GM12878 (cell line): ENCODE measurements around the gene VARS1. TPM values are rescaled to one million over a fixed set of nuclear protein-coding genes. Genes with fewer than 3 reads are reported as not detected.

Source experiments
- ATF3 ChIP-seq: IDR thresholded peaks from 2 replicates; pipeline ENCODE4 v1.6.1; 2011; ENCODE audit warnings: low read depth, mild to moderate bottlenecking, low read length, moderate library complexity, borderline replicate concordance; ENCODE audit errors: extremely low read depth
- BHLHE40 ChIP-seq, 2 experiments: fragments of 450-650 bp in 1 of 2; IDR thresholded peaks; 2 replicates each; pipeline ENCODE4 v1.6.1; 2011 to 2017; ENCODE audit warnings: low read depth in 2 of 2, borderline replicate concordance in 1 of 2, improper control_type of control experiment in 1 of 2, low read length in 1 of 2, mild to moderate bottlenecking in 1 of 2
- CBX3 ChIP-seq: fragments of 200-600 bp; sonication (generic); IDR thresholded peaks from 2 replicates; pipeline ENCODE4 v1.6.1; 2016; ENCODE audit warnings: low read depth, borderline replicate concordance
- EED ChIP-seq: sonication (generic); IDR thresholded peaks from 2 replicates; pipeline ENCODE4 v1.6.1; 2016; ENCODE audit warnings: antibody characterized with exemption, low read depth
- EZH2 ChIP-seq: IDR thresholded peaks from 2 replicates; pipeline ENCODE4 v1.6.1; 2012; ENCODE audit warnings: low read depth, mild to moderate bottlenecking, control low read depth, inconsistent platforms, low read length, borderline replicate concordance; ENCODE audit not compliant: control insufficient read depth
- IKZF1 ChIP-seq: fragments of 450-650 bp; conservative IDR thresholded peaks from 2 replicates; pipeline ENCODE4 v1.6.1; 2017; ENCODE audit warnings: antibody characterized with exemption, mild to moderate bottlenecking
- PKNOX1 ChIP-seq: fragments of 450-650 bp; IDR thresholded peaks from 2 replicates; pipeline ENCODE4 v1.6.1; 2016; ENCODE audit warnings: mild to moderate bottlenecking
- POU2F2 ChIP-seq: IDR thresholded peaks from 3 replicates; pipeline ENCODE4 v1.6.1; 2011; ENCODE audit warnings: low read depth, mild to moderate bottlenecking, low read length, borderline replicate concordance
- RELA ChIP-seq: fragments of 450-650 bp; IDR thresholded peaks from 2 replicates; pipeline ENCODE4 v1.8.0; 2014; ENCODE audit warnings: borderline replicate concordance; ENCODE audit not compliant: partially characterized antibody
- TAF1 ChIP-seq: IDR thresholded peaks from 2 replicates; pipeline ENCODE4 v1.6.1; 2011; ENCODE audit warnings: mild to moderate bottlenecking, low read depth, low read length, borderline replicate concordance
- YY1 ChIP-seq: IDR thresholded peaks from 2 replicates; pipeline ENCODE4 v1.6.1; 2011; ENCODE audit warnings: low read depth, mild to moderate bottlenecking, low read length
- polyA plus RNA-seq, 11 experiments: library from polyadenylated mRNA; depleted of rRNA in 4 of 11; unstranded in 6 of 11; stranded (reverse) in 5 of 11; fragments of >200 nt; fragmentation: Nextera tagmentation in 4 of 11; fragmentation: Illumina TruSeq in 1 of 11; extraction: Ambion mirVana in 4 of 11; extraction: Trizol in 1 of 11; gene quantifications; 1 replicate in 1 of 11; 2 replicates in 10 of 11; pipeline versions ENCODE4 v1.2.1 to v1.2.3, GENCODE V29; 2011 to 2016; ENCODE audit warnings: inconsistent platforms in 2 of 11, missing spikeins in 2 of 11, low read depth in 1 of 11
- total RNA-seq, 4 experiments: library from RNA; depleted of rRNA in 3 of 4; stranded (reverse); fragments of >200 nt in 3 of 4; fragmentation: Illumina TruSeq in 1 of 4; extraction: Trizol in 1 of 4; gene quantifications; 2 replicates each; pipeline versions ENCODE4 v1.2.1 to v1.2.3, GENCODE V29; 2013 to 2021
- TF ChIP-seq, protein P1 (sequence below): IDR thresholded peaks from 2 replicates; pipeline ENCODE4 v1.6.1; 2011; ENCODE audit warnings: borderline replicate concordance, low read depth, mild to moderate bottlenecking, moderate library complexity, low read length; ENCODE audit not compliant: insufficient read depth, poor library complexity, severe bottlenecking
- TF ChIP-seq, protein P2 (sequence below): fragments of 450-650 bp; IDR thresholded peaks from 2 replicates; pipeline ENCODE4 v1.6.1; 2014; ENCODE audit warnings: mild to moderate bottlenecking

The VARS1 gene
- total and polyA plus RNA-seq, 10 of the 15 experiments (the other 5 are each of a cell fraction or from before 2014, with no cell fraction given), result 1.2 to 243 (median 80.7) TPM

DNA sequence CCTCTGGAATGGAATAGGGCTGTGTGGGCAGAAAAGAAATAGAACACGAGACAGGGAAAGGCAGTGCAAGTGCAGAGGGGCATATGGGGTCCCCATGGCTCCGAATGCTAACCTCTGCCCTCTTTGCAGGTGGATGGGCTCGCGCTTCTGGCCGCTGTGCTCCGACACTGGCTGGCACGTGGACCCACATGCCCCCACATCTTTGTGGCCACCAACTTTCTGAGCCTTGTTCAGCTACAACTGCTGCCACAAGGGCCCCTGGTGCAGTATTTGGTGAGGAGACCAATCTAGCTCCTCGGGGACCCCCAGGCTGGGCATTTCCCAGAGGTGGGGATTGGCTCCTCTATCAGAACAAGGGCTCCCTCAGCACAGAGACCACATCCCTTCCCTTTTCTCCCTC lies 34.2 kb downstream of the VARS1 start (continued):
- TF ChIP-seq, protein P1, sequence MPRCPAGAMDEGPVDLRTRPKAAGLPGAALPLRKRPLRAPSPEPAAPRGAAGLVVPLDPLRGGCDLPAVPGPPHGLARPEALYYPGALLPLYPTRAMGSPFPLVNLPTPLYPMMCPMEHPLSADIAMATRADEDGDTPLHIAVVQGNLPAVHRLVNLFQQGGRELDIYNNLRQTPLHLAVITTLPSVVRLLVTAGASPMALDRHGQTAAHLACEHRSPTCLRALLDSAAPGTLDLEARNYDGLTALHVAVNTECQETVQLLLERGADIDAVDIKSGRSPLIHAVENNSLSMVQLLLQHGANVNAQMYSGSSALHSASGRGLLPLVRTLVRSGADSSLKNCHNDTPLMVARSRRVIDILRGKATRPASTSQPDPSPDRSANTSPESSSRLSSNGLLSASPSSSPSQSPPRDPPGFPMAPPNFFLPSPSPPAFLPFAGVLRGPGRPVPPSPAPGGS, result no peak
- TF ChIP-seq TAF1, result no peak
- TF ChIP-seq YY1, result no peak
- no peak for TF ChIP-seq RELA
- no peak for TF ChIP-seq CBX3
- TF ChIP-seq, protein P2, sequence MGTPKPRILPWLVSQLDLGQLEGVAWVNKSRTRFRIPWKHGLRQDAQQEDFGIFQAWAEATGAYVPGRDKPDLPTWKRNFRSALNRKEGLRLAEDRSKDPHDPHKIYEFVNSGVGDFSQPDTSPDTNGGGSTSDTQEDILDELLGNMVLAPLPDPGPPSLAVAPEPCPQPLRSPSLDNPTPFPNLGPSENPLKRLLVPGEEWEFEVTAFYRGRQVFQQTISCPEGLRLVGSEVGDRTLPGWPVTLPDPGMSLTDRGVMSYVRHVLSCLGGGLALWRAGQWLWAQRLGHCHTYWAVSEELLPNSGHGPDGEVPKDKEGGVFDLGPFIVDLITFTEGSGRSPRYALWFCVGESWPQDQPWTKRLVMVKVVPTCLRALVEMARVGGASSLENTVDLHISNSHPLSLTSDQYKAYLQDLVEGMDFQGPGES, result no peak
- no peak for TF ChIP-seq POU2F2
- no peak for TF ChIP-seq EED
- TF ChIP-seq PKNOX1, result no peak
- no peak for TF ChIP-seq ATF3
- no peak for TF ChIP-seq BHLHE40 (IDR thresholded peaks at IDR 0.05; ENCODE audit: borderline replicate concordance in 1 of 2, low read depth in 2 of 2, low read length in 1 of 2)
- TF ChIP-seq EZH2, result no peak
- no peak for TF ChIP-seq IKZF1
- TF ChIP-seq, all 136 proteins: peak for 0
